HG03097 (cell line): ENCODE data around the gene NAB2.
"Not testable (repeated sequence)": the region's sequence is repeated elsewhere in the genome, so short reads cannot be mapped to it uniquely, and the experiment has no call there.

ENCODE experiments used
- ATAC-seq: cut with Tn5 transposase; IDR thresholded peaks from one replicate; pipeline ENCODE4 v1.9.1; 2021; ENCODE audit not compliant: unreplicated experiment, low FRiP score

Gene NAB2, protein sequence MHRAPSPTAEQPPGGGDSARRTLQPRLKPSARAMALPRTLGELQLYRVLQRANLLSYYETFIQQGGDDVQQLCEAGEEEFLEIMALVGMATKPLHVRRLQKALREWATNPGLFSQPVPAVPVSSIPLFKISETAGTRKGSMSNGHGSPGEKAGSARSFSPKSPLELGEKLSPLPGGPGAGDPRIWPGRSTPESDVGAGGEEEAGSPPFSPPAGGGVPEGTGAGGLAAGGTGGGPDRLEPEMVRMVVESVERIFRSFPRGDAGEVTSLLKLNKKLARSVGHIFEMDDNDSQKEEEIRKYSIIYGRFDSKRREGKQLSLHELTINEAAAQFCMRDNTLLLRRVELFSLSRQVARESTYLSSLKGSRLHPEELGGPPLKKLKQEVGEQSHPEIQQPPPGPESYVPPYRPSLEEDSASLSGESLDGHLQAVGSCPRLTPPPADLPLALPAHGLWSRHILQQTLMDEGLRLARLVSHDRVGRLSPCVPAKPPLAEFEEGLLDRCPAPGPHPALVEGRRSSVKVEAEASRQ

DNA sequence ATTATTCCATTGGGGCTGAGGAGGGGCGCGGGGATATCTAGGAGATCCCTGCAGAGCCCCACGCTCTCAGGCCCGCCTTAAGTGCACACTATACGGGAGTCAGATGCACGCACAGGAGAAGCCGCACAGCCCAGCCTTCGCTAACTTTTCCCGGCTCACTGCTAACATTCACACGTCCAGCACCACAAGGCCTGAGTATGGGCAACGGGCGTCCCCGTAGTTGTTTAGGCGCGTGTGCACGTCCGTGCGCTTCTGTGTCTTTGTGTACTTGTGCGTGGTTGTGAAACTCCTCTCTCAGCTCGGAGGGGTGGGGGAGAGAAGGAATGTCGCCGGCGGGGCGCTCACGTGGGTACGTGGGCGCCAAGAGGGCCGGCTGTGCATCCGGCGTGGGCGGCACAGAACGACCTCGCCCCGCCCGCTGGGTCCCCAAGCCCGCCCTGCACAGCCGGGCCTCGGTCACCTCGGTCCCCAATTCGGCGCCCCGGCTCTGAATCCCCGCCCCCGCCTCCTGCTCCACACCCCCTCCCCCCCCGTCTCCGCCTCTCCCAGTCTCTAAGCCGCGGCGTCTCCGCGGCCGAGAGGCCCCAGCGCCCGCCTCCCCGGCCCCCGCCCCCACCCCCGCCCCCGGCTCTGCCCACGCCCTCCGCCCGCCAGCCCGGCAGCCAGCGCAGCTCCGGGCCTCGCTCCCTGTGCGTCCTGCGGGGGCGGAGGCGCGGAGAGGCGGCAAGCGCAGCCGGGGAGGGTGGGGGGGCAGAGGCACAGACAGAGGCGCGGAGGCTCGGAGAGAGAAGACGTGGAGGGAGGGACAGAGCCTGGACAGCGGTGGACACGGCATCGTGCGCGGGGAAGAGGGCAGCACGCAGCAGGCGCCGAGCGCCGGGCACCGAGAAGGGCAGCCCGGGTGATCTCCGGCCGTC lies at the start of gene NAB2:
NAB2 (plus strand) TSS at position 761 of the 917 bp plus-strand sequence. CDS start 158 bp downstream, outside the sequence.
- ATAC-seq, result peak; percentile 56

DNA sequence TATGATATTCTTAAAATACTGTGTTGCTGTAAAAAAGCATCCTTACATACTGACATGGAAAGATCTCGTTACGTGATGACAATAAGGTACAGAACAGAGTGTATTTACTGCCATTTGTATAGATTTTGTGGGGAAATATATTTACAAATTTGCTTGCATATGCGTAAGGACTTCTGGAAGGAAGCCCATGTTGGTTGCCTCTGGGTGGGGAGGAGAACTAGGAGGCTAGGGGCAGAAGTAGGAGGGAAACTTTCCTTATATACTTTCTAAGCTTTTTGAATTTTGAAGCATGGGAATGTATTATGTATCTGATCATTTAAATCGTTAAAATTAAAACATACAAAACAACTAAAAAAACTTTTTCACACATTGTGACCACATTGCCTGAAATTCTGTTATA lies 48.7 kb upstream of the NAB2 start:
- ATAC-seq, result no peak

DNA sequence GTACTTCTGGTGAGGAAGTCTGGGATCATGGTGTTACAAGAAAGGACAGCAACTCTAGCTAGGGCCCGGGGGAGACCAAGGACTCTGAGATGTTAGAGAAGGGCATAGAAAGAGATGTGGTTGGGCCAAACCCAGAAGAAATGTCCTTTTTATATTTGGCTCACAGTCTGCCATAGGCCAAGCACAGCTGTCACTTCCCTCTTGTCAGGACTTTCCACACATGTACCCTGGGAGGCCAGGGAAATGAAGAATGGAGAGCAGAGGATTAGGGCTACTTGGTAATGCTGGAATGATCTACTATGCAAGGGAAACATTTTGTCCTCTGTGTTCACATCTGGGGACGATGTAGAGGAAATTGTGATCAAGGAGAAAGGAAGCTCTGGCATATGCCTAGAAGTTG lies 48.2 kb upstream of the NAB2 start:
- ATAC-seq, result no peak

DNA sequence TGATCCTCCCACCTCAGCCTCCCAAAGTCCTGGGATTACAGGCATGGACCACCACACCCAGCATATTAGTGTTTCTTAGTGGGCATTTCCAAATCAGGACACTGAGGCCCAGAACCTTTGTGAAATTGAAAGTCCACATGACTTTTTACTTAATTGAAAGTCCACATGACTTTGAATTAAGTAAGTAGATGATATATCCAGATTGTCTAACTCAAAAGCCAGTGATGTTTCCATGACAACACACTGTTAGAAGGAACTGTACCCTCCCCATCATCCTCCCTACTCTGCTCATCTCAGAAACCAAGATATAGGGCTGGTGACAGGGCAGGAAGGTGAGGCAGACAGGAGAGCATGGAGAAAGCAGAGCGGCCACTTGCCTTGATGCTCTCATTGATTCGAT lies 46.2 kb upstream of the NAB2 start:
- no peak for ATAC-seq

DNA sequence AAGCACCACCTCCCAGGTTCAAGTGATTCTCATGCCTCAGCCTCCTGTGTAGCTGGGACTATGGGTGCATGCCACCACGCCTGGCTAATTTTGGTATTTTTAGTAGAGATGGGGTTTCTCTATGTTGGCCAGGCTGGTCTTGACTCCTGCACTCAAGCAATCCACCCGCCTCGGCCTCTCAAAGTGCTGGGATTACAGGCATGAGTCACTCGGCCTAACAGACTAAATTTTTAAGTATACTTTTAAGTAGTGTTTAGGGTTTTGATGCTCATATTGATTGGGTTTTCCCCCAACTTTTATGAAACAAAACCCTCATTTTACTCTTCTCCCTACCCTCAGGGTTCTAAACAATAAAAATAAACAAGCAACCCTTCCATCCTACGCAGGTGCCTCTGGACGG lies 44.4 kb upstream of the NAB2 start:
- no peak for ATAC-seq

DNA sequence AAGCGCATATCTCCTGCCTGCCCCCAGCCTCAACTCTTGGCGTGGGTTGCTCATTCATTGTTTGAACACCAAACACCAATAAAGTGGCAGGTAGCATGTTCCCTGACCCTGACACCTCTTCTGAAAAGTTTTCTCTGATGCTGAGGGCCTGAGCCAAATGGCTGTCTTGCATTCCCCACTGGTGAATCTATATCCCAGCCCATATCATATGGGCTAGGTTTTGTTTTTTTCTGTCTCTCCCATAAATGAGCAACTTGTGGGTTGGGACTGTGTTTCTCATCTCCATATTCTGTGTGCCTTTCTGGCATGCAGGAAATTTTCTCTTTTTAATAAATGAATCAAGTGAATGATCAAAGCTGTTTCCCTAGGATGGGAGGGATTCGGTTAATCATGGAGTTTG lies 44.0 kb upstream of the NAB2 start:
- ATAC-seq, result no peak

DNA sequence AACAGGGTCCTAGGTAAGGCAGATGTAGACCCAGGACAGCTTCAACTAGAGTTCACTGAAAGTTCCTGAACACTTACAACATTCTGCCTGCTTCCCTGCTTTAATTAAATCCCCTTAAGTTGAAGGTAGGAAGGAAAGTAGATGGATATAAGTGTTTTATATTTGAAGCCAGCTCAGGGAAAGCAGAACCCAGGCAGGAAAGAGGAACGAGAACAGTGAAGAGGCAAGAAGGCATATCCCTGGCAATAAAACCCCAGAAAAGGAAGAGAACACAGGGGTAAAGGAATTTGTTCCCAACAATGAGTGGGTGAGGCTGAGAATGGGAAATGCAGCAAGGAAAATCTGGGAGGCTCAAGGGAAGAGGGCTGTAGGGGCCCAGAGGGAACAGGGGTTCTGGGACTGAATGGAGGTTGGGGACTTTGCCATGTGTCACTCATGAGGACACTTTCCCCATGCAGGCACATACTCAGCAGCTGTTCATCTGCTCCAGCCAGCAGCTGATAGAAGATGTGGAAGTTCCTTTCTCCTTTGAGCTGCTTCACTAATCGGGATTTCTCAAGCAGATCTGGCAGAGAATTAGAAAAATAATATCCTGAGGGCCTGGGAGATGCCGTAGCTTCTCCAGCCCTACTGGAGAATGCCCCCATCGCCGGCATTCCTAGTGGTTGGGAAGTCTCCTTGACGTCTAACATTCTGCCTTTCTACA lies 42.7 kb upstream of the NAB2 start:
- ATAC-seq, result no peak

DNA sequence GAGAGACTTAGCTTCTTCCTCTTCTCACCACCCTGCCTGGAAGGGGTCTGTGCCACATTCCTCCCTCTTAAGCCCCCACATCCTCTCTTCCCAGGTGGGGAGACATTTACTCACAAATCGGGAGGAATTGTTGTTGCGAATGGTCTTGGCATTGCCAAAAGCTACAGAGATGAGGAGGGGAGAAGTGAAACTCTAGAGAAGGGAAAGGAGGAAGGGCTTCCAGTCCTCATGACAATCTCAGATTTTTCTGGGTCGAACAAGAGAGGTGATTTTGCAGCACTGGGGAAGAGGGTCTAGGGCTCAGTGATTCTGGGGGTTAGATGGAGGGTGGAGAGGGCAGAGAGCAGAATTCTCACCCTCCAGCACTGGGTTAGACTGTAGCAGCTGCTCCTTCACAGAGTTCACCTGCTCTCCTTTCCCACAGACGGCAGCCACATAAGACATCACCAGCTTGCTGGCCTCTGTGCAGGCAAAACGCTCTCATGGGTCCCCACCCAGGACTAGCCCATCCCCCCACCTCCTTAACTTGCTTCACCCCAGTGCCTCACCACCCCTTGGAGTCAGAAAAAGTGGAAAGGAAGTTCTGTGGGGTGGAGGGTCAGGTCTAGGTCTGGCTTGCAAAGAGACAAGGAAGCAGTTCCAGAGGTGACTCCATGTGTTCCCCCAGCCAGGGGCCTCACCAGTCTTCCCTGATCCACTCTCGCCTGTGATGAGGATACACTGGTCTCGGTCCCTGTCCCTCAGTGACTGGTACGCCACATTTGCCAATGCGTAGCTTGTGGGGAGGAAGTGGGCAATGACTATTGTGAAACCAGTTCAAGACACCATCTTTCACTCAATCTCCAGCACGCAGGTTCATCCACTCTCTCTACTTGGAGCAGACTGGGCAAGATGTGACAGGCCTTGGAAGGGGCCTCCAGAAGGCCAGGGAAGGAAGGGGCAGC lies 41.7 kb upstream of the NAB2 start:
- no peak for ATAC-seq

DNA sequence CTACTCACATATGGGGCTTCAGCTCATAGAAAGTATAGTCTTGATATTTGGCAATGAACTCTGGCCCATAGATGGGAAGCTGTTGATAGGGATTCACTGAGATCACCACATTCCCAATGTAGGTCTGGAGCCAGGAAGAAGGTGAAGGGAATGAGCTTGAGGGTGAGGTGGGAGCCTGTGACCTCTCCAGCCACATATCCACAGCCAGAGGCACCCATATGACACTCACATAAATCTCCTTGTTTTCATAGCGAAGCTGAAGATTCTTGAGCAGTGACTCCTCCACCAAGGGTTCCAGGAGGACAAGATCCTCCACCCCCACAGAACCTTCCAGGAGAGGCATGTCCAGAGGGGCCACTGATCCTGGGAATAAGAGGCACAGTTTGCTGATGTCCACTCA lies 40.9 kb upstream of the NAB2 start:
- no peak for ATAC-seq

DNA sequence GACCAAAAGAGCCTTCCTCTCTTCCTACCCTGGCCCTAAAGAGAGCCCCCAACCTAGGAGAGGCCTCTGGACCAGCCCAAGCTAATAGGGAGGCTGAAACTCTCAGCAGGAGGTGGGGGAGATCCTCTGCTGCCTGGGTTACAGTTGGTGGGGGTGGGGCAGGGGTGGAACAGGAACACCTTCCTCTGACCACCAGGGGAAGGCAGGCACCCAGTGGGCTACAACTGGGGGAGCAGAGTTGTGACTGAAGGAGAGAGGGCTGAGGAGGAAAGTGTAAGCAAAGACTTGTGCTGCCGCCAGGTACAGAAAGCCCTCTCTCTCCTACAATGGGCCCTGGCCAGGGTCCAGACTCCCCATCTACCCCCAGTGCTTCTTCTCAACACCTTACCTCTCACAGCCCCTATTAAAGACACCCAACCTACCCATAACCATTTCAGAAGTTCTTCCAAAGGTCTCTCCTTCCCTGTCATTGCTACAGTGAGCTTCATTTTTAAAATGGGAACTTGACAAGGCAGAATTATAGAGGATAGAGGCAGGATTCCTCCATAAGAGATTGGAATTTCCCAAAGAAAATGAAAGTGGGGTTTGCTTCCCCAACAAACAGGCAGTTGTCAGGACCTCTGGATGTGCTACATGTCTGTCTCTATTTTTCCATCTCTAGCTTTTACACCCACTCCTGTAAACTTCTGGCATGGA lies 40.3 kb upstream of the NAB2 start:
- no peak for ATAC-seq

DNA sequence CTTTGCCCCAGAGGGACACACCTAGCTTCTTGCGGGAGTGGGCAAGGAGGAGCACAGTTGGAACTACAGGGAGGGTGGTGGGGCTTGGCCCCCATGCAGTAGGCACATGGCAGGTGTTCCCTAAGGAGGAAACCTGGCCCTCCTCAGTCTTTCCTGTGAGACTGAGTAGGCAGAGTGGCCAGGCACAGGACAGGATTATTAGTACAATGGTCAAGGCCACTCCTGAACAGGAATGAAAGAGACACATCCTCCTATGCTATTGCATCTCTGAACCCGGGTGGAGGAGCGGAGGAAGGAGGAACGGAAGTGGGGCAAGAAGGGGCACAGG lies 39.8 kb upstream of the NAB2 start:
- no peak for ATAC-seq

DNA sequence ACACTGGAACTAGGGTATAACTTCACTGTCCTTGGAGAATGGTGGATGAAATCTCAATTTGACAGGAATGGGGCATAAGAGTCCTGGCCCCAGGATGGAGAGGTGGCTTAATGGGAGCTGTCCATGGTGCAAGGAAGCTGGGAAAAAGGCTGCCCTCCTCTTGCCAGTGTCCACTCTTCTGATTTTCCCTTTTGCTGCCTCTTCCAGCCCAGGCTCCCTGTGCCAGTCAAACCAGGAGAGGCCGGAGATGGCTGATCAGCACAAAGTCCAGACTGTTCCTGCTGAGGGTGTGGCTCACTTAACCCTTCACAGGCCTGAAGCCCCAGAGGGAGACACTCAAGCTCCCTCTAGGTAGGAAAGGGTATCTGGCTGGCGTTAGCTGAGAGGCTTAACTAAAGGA lies 39.0 kb upstream of the NAB2 start, which contains the start of gene MYO1A:
MYO1A (minus strand) TSS at position 240 of the 400 bp plus-strand sequence. CDS start 1,806 bp downstream, outside the sequence.
- ATAC-seq, result no peak

DNA sequence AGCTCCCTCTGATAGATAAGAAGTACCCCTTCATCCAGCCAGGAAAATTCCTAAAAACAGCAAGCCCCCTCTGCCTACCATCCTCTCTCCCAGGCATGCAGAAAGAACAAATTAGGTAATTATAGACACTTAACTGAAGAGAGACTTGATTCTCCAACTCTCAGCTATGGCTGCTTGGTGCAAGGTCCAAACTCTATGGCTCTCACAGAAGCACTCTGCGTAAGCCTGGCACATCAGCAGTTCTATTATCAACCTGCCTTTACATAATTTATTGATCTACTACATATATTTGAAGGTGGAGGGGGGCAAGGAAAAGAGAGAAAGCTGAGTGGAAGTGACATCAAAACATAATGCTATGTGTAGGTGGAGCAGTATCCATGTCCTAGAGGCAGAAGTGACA lies 37.9 kb upstream of the NAB2 start:
- no peak for ATAC-seq

DNA sequence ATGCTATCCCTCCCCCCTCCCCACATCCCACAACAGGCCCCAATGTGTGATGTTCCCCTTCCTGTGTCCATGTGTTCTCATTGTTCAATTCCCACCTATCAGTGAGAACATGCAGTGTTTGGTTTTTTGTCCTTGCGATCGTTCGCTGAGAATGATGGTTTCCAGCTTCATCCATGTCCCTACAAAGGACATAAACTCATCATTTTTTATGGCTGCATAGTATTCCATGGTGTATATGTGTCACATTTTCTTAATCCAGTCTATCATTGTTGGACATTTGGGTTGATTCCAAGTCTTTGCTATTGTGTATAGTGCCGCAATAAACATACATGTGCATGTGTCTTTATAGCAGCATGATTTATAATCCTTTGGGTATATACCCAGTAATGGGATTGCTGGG lies 35.8 kb upstream of the NAB2 start:
- ATAC-seq, result not testable (repeated sequence)

DNA sequence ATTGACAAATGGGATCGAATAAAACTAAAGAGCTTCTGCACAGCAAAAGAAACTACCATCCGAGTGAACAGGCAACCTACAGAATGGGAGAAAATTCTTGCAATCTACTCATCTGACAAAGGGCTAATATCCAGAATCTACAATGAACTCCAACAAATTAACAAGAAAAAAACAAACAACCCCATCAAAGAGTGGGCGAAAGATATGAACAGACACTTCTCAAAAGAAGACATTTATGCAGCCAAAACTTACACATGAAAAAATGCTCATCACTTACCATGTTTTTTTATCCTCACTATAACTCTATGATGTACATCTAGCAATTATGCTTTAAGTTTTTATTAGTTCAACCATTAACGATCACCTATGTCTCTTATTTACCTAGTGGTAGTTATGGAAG lies 35.0 kb upstream of the NAB2 start:
- not testable (repeated sequence) for ATAC-seq

DNA sequence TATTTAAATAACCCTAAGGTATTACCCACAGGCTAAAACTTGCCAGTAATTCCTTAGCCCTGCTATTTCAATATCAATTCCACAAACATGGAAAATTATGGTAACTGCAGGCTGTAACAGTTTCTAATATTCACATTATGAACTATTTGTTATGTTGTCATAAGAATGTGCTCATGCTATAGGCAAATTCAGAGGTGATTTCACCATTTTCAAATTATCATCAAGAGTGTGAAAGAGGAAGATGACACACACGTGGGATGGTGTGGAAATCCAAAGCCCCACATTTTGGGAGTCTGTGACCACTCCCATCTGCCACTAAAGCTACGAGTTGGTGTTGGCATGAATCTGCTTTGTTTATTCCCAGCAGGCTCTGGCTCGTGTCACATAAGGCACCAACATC lies 33.1 kb upstream of the NAB2 start:
- no peak for ATAC-seq

DNA sequence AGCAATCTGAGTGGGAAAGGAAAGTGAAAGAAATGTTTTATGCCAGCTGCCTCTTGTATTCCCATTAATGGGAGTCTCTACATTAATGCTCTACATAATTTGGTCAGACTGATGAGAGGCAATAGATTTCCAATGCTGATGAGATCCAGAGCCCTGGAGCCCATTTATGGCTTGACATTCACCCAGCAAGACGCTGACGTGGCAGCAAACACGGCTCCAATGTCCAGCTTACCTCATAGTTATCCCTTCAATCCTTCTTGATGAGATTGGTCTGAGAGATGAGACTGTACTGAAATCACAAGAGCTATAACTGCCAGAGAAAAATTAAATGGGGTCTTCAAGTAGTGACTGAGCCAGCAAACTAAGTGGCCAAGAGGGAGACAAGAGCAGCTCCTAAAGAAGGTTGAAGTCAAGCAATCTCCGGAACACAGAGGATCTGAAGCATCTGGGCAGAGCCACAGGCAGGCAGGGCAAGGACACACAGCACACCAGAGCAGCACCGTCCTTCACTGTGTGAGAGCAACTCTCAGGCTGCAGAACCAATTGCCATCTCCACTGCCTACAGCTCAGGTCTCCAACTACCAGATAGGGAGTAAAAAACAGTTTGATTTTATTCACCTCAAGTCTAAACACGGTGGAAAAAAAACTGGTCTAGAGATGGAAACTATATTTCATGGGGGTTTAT lies 31.7 kb upstream of the NAB2 start:
- no peak for ATAC-seq

DNA sequence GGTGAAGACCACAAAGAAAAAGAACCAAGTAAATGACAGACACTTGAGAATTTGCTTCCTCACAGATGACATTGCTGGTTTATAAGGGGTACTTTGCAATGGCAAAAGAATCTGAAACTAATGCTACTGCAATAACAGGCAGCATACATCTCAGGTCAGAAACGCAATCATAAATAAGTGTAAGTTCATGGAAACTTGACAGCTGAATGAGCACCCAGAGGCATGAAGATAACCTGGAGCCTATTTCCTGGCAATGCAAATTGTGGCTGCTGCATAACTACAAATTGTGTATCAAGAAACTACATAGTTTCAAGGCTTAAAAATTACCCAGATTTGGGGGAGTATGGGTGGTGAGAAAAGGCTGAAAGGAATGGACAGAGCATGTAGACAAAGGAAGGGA lies 30.5 kb upstream of the NAB2 start:
- no peak for ATAC-seq
